ENCODE data around the gene GPRC5B.

The GPRC5B gene

GRCh38 chr16:19919142-19919541 is 34.5 kb upstream of the GPRC5B start:
- no peak overlapping the region for H3K4me3 ChIP-seq (ENCODE audit: low read depth, low read length)
- TF ChIP-seq, protein P1, sequence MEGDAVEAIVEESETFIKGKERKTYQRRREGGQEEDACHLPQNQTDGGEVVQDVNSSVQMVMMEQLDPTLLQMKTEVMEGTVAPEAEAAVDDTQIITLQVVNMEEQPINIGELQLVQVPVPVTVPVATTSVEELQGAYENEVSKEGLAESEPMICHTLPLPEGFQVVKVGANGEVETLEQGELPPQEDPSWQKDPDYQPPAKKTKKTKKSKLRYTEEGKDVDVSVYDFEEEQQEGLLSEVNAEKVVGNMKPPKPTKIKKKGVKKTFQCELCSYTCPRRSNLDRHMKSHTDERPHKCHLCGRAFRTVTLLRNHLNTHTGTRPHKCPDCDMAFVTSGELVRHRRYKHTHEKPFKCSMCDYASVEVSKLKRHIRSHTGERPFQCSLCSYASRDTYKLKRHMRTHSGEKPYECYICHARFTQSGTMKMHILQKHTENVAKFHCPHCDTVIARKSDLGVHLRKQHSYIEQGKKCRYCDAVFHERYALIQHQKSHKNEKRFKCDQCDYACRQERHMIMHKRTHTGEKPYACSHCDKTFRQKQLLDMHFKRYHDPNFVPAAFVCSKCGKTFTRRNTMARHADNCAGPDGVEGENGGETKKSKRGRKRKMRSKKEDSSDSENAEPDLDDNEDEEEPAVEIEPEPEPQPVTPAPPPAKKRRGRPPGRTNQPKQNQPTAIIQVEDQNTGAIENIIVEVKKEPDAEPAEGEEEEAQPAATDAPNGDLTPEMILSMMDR (conservative IDR thresholded peaks at IDR 0.05; ENCODE audit: low read depth, low read length), result no peak
- DNase-seq (ENCODE audit: low read depth), result no peak

DNA sequence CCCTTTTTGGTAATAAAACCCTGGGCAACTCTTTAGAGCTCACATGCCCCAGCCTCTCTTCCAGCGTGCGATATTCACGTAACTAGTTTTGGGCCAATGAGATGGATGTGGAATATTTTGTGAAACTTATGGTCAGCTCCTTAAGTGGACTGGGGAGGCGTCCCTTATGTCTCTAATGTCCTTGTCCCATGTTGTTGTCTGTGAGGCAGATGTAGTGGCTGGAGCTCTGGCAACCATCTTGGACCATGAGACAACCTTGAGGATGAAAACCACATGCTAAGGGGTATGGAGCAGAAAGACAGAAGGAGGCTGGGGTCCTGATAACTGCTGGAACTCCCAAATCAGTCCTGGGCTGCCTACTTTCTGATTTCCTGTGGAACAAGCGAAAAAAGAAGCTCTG is 31.4 kb upstream of the GPRC5B start:
- no peak for DNase-seq (ENCODE audit: low read depth)
- TF ChIP-seq, protein P1 (conservative IDR thresholded peaks at IDR 0.05; ENCODE audit: low read depth, low read length), result no peak
- H3K4me3 ChIP-seq (ENCODE audit: low read depth, low read length), result no peak overlapping the region

- DNase-seq (ENCODE audit: low read depth), result no peak
- TF ChIP-seq, protein P1 (conservative IDR thresholded peaks at IDR 0.05; ENCODE audit: low read depth, low read length), result no peak
- no peak overlapping the region for H3K4me3 ChIP-seq (ENCODE audit: low read depth, low read length)
Measured at GRCh38 chr16:19914877-19915276, 30.2 kb upstream of the GPRC5B start.

GRCh38 chr16:19913340-19913645 is 28.6 kb upstream of the GPRC5B start:
- H3K4me3 ChIP-seq (ENCODE audit: low read depth, low read length), result no peak overlapping the region
- TF ChIP-seq, protein P1 (conservative IDR thresholded peaks at IDR 0.05; ENCODE audit: low read depth, low read length), result no peak
- no peak for DNase-seq (ENCODE audit: low read depth)

DNA sequence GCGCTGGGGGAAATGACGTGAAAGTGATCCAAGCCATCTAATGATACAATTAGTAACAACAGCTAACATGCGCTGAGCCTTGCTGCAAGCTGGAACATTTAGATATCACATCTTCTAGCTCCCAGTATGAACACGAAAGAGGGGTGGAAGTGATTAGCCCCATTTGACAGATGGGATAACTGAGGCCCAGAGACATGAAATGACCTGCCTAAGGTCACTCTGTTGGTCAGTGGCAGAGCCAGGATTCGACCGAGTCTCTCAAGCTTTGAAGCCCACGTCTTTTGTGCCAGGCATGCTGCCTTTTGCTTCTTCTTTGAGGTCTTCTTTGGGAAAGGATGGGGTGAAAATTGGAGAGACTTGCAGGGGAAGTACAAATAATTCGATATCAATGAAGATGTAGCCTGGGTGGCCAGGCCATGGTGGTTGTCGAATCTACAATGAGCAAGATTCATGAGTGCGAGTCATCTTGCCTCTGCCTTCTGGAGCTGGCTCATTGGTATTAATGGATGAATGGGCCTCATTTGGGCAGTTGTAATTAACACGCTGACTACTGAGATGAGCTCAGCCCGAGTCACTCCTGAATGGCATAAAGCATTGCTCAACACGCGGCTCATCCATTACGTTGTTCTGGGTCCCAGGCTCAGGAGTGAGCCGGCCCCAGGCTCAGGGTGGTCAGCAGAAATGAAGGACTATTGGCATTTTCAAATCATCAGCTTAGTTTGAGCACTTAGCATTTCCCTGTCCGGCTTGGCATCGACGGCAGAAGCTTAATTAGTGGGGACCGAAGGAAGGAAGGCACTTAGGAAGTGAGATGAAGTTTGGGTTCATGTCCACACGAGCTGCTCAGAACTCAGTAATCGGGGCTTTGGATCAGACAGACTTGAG is 28.0 kb upstream of the GPRC5B start:
- no peak overlapping the region for H3K4me3 ChIP-seq (ENCODE audit: low read depth, low read length)
- DNase-seq (ENCODE audit: low read depth), result no peak
- TF ChIP-seq, protein P1 (conservative IDR thresholded peaks at IDR 0.05; ENCODE audit: low read depth, low read length), result no peak

DNA sequence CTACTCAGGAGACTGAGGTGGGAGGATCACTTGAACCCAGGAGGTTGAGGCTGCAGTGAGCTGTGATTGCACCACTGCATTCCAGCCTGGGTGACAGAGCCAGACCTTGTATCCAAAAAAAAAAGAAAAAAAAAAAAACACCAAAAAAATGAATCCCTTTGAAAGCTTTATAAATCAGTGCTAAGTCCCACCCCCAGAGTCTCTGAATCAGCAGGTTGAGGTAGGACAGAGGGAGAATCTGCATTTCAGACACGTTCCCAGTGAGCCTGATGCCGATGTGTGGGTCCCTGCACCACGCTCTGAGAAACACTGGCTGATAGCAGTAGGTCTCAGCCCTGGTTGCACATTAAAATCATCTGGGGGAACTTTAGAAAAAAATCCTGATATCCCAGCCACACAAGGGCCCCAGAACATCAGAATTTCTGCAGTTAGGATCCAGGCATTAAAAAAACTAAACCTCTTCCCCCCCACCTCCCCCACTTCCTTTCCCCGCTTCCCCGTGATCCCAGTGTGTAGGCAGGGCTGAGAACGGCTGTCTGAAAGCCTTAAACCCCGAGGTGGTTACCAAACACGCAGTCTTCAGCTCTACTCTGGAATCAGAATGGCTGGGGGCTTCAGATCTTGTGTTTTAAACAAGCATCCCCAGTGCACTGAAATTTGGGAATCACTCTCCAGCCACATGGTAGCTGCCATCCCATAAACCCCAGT is 27.3 kb upstream of the GPRC5B start:
- no peak for DNase-seq (ENCODE audit: low read depth)
- TF ChIP-seq, protein P1 (conservative IDR thresholded peaks at IDR 0.05; ENCODE audit: low read depth, low read length), result no peak
- no peak overlapping the region for H3K4me3 ChIP-seq (ENCODE audit: low read depth, low read length)

Measured in choroid plexus epithelial cell (primary cell).